GM12878 (cell line): ENCODE data around the gene PTPN14. TPM values are rescaled to one million over a fixed set of nuclear protein-coding genes. Genes with fewer than 3 reads are reported as not detected.

Experiments
- ATAC-seq: fragments of 200-7000 bp; cut with Tn5 transposase; 3 replicates; pipeline ENCODE4 v1.9.1; 2020; ENCODE audit warnings: mild to moderate bottlenecking, moderate library complexity
- BruUV-seq: library from RNA; stranded (reverse); fragments of 400-500 nt; replicated peaks from 2 replicates; lab custom pipeline; 2021; lab: Mats Ljungman, UMichigan
- CTCF ChIA-PET: fragments of 300-600 bp; sonication (Branson Sonifier 250); formaldehyde crosslinking; extraction: SDS; loops from one replicate; lab custom pipeline; 2021; ENCODE audit warnings: inconsistent platforms; lab: Yijun Ruan, JAX
- POLR2A ChIA-PET: fragments of 350-600 bp; formaldehyde crosslinking; extraction: SDS; loops from one replicate; lab custom pipeline; 2021; ENCODE audit warnings: inconsistent platforms; lab: Charles Lee
- RAD21 ChIA-PET: fragments of 300-600 bp; sonication (Branson Sonifier 250); formaldehyde crosslinking; loops from one replicate; lab custom pipeline; 2023; ENCODE audit warnings: antibody characterized with exemption; ENCODE audit not compliant: unreplicated experiment; lab: Charles Lee
- SMC1A ChIA-PET: fragments of 300-600 bp; sonication (Branson Sonifier 250); formaldehyde crosslinking; loops from one replicate; lab custom pipeline; 2023; ENCODE audit not compliant: unreplicated experiment, uncharacterized antibody; lab: Charles Lee
- DNase-seq: peaks from one replicate; pipeline ENCODE4 v3.0.0-alpha.2; 2011; ENCODE audit warnings: low read depth, low spot score
- FAIRE-seq: peaks from 3 replicates; lab custom pipeline; 2011; peaks lifted over from hg19 to GRCh38; lab: Jason Lieb, UNC
- H2AFZ ChIP-seq: 2 replicates; pipeline ENCODE4 v1.6.0; 2011; ENCODE audit warnings: low read depth, low read length, control low read depth; ENCODE audit not compliant: control insufficient read depth
- H3K27ac ChIP-seq: 2 replicates; pipeline ENCODE4 v1.5.1; 2011; ENCODE audit warnings: control low read depth; ENCODE audit not compliant: control insufficient read depth, insufficient read depth
- H3K27me3 ChIP-seq, 2 experiments: replicated peaks in 1 of 2; 2 replicates each; pipeline versions ENCODE4 v1.6.0 to v1.6.1; 2011; ENCODE audit warnings: low read length in 1 of 2; ENCODE audit not compliant: control insufficient read depth in 2 of 2, insufficient read depth in 2 of 2
- H3K36me3 ChIP-seq, 2 experiments: 2 replicates each; pipeline ENCODE4 v1.5.1; 2011; ENCODE audit warnings: low read length in 1 of 2; ENCODE audit not compliant: control insufficient read depth in 2 of 2, insufficient read depth in 2 of 2
- H3K4me1 ChIP-seq: 2 replicates; pipeline ENCODE4 v1.6.1; 2011; ENCODE audit warnings: mild to moderate bottlenecking, low read length, moderate library complexity, mixed read lengths; ENCODE audit not compliant: control insufficient read depth, insufficient read depth
- H3K4me2 ChIP-seq: 2 replicates; pipeline ENCODE4 v1.6.0; 2011; ENCODE audit warnings: control low read depth; ENCODE audit not compliant: control insufficient read depth, insufficient read depth
- H3K4me3 ChIP-seq: fragments of 200-600 bp; sonication (generic); 2 replicates; pipeline ENCODE4 v1.5.1; 2016
- H3K79me2 ChIP-seq: 2 replicates; pipeline ENCODE4 v1.6.0; 2011; ENCODE audit warnings: low read length; ENCODE audit not compliant: control insufficient read depth, insufficient read depth
- H3K9ac ChIP-seq: 2 replicates; pipeline ENCODE4 v1.8.0; 2011; ENCODE audit warnings: low read length, control low read depth, mixed read lengths; ENCODE audit not compliant: control insufficient read depth, insufficient read depth
- H3K9me3 ChIP-seq: replicated peaks from 3 replicates; pipeline ENCODE4 v1.5.1; 2011; ENCODE audit warnings: mild to moderate bottlenecking, low read length; ENCODE audit not compliant: control insufficient read depth, insufficient read depth
- H4K20me1 ChIP-seq: 2 replicates; pipeline ENCODE4 v1.6.0; 2011; ENCODE audit not compliant: control insufficient read depth, insufficient read depth
- BRCA1 ChIP-seq: IDR thresholded peaks from 2 replicates; pipeline ENCODE4 v1.6.1; 2011; ENCODE audit warnings: low read depth, low read length, improper control_type of control experiment
- DPF2 ChIP-seq: fragments of 450-650 bp; IDR thresholded peaks from 2 replicates; pipeline ENCODE4 v1.6.1; 2017; ENCODE audit warnings: mild to moderate bottlenecking
- ETV6 ChIP-seq, 2 experiments: fragments of 450-650 bp in 1 of 2; IDR thresholded peaks in 1 of 2; conservative IDR thresholded peaks in 1 of 2; 2 replicates each; pipeline ENCODE4 v1.6.1; 2014; ENCODE audit warnings: antibody characterized with exemption in 1 of 2, borderline replicate concordance in 1 of 2, low read depth in 1 of 2, mild to moderate bottlenecking in 1 of 2, moderate library complexity in 1 of 2
- HCFC1 ChIP-seq: fragments of 150-350 bp; IDR thresholded peaks from 2 replicates; pipeline ENCODE4 v1.6.1; 2014; ENCODE audit warnings: low read length
- IKZF1 ChIP-seq: fragments of 450-650 bp; conservative IDR thresholded peaks from 2 replicates; pipeline ENCODE4 v1.6.1; 2017; ENCODE audit warnings: antibody characterized with exemption, mild to moderate bottlenecking
- NFIC ChIP-seq: IDR thresholded peaks from 2 replicates; pipeline ENCODE4 v1.6.1; 2012; ENCODE audit warnings: low read depth, mild to moderate bottlenecking, inconsistent platforms, low read length, moderate library complexity
- PRDM15 ChIP-seq: fragments of 450-650 bp; formaldehyde crosslinking; IDR thresholded peaks from 2 replicates; pipeline ENCODE4 v1.4.0; 2020; ENCODE audit warnings: mild to moderate bottlenecking, moderate library complexity
- RAD21 ChIP-seq: IDR thresholded peaks from 2 replicates; pipeline ENCODE4 v1.6.1; 2011; ENCODE audit warnings: mild to moderate bottlenecking, low read depth, low read length, moderate library complexity; ENCODE audit not compliant: insufficient read depth
- RB1 ChIP-seq: fragments of 450-650 bp; formaldehyde crosslinking; IDR thresholded peaks from 2 replicates; pipeline ENCODE4 v1.6.1; 2017; ENCODE audit warnings: mild to moderate bottlenecking, borderline replicate concordance
- RELA ChIP-seq: fragments of 450-650 bp; IDR thresholded peaks from 2 replicates; pipeline ENCODE4 v1.8.0; 2014; ENCODE audit warnings: borderline replicate concordance; ENCODE audit not compliant: partially characterized antibody
- SMAD1 ChIP-seq: fragments of 450-650 bp; IDR thresholded peaks from 2 replicates; pipeline ENCODE4 v1.6.1; 2018; ENCODE audit warnings: mild to moderate bottlenecking, low read depth; ENCODE audit not compliant: partially characterized antibody
- SMARCA5 ChIP-seq: fragments of 450-650 bp; IDR thresholded peaks from 2 replicates; pipeline ENCODE4 v1.6.1; 2017; ENCODE audit warnings: mild to moderate bottlenecking
- STAT1 ChIP-seq: fragments of 450-650 bp; conservative IDR thresholded peaks from 2 replicates; pipeline ENCODE4 v1.6.1; 2014; ENCODE audit warnings: antibody characterized with exemption, mild to moderate bottlenecking
- TBL1XR1 ChIP-seq: IDR thresholded peaks from 2 replicates; pipeline ENCODE4 v1.6.1; 2012; ENCODE audit warnings: low read depth, low read length, improper control_type of control experiment
- TCF3 ChIP-seq: IDR thresholded peaks from 2 replicates; pipeline ENCODE4 v1.6.1; 2012; ENCODE audit warnings: low read depth, mild to moderate bottlenecking, low read length, borderline replicate concordance; ENCODE audit not compliant: insufficient read depth
- YY1 ChIP-seq: IDR thresholded peaks from 2 replicates; pipeline ENCODE4 v1.6.1; 2011; ENCODE audit warnings: low read depth, mild to moderate bottlenecking, low read length
- ZNF217 ChIP-seq: fragments of 450-650 bp; IDR thresholded peaks from 2 replicates; pipeline ENCODE4 v1.6.1; 2017; ENCODE audit warnings: antibody characterized with exemption, mild to moderate bottlenecking
- ZZZ3 ChIP-seq: IDR thresholded peaks from 2 replicates; pipeline ENCODE4 v1.6.1; 2011; ENCODE audit warnings: low read depth; ENCODE audit not compliant: control insufficient read depth, insufficient read length
- WGBS: methylation state at CpG from one replicate; pipeline ENCODE4 v1.1.6; 2016; ENCODE audit warnings: low lambda C conversion rate; ENCODE audit not compliant: insufficient replicate concordance, insufficient coverage; ENCODE audit errors: missing lambda C conversion rate; 5-methylcytosine and 5-hydroxymethylcytosine counted together
- in situ Hi-C: fragments of 300-500 bp; cut with MboI; formaldehyde crosslinking; loops from 9 replicates; pipeline ENCODE4 v1.14.3; 2018; ENCODE audit warnings: mixed read lengths
- intact Hi-C: fragments of 100-400 bp; cut with micrococcal nuclease; formaldehyde crosslinking; loops from one replicate; pipeline ENCODE4 v1.14.2; 2022; ENCODE audit not compliant: unreplicated experiment
- polyA plus RNA-seq, 11 experiments: library from polyadenylated mRNA; depleted of rRNA in 4 of 11; unstranded in 6 of 11; stranded (reverse) in 5 of 11; fragments of >200 nt; fragmentation: Nextera tagmentation in 4 of 11; fragmentation: Illumina TruSeq in 1 of 11; extraction: Ambion mirVana in 4 of 11; extraction: Trizol in 1 of 11; gene quantifications; 1 replicate in 1 of 11; 2 replicates in 10 of 11; pipeline versions ENCODE4 v1.2.1 to v1.2.3, GENCODE V29; 2011 to 2016; ENCODE audit warnings: inconsistent platforms in 2 of 11, missing spikeins in 2 of 11, low read depth in 1 of 11
- total RNA-seq, 4 experiments: library from RNA; depleted of rRNA in 3 of 4; stranded (reverse); fragments of >200 nt in 3 of 4; fragmentation: Illumina TruSeq in 1 of 4; extraction: Trizol in 1 of 4; gene quantifications; 2 replicates each; pipeline versions ENCODE4 v1.2.1 to v1.2.3, GENCODE V29; 2013 to 2021
- TF ChIP-seq, protein P1 (sequence below), 3 experiments: IDR thresholded peaks in 2 of 3; conservative IDR thresholded peaks in 1 of 3; 2 replicates each; pipeline ENCODE4 v1.5.1; 2011; ENCODE audit warnings: low read depth in 3 of 3, low read length in 3 of 3, mild to moderate bottlenecking in 3 of 3, control low read depth in 2 of 3, moderate library complexity in 2 of 3, inconsistent platforms in 1 of 3, mixed read lengths in 1 of 3; ENCODE audit not compliant: control insufficient read depth in 2 of 3, insufficient read depth in 1 of 3; ENCODE audit errors: extremely low read depth in 1 of 3

PTPN14 gene
- total and polyA plus RNA-seq, 10 of the 15 experiments (the other 5 are each of a cell fraction or from before 2014, with no cell fraction given), result 0.05 to 5.1 (median 0.44) TPM

- no peak overlapping the region for H2AFZ ChIP-seq
- peak; percentile 79 for FAIRE-seq
- in situ Hi-C loops (loop anchor here (5.0 to 10.0 kb wide), 5 partner anchors 65 to 1193 kb away; no protein-coding TSS in a partner anchor), intact Hi-C loops (loop anchor here (5.0 to 10.0 kb wide), 2 partner anchors 295 to 1193 kb away; no protein-coding TSS in a partner anchor)
- no peaks in the 10 kb centered on the region for H4K20me1 ChIP-seq
- ChIA-PET POLR2A (interaction anchor here (0.5 kb wide), 1 partner anchor 253 kb away, joined by 4 read pairs; no protein-coding TSS in a partner anchor), SMC1A (interaction anchor here (0.6 to 12.2 kb wide), 28 partner anchors 9 to 950 kb away, joined by 3 to 323 read pairs (median 6); partner anchors contain the start of gene CENPF), CTCF (interaction anchor here (0.5 to 17.7 kb wide), 85 partner anchors 8 to 1195 kb away, joined by 3 to 597 read pairs (median 7); partner anchors contain the start of genes CENPF and SMYD2), RAD21 (interaction anchor here (0.5 to 10.5 kb wide), 37 partner anchors 14 to 1194 kb away, joined by 3 to 207 read pairs (median 4); partner anchors contain the start of gene SMYD2)
- H3K9ac ChIP-seq, result no peak overlapping the region
- H3K4me1 ChIP-seq, result no peaks in the 10 kb centered on the region
- peaks cover 0 to 1% of the 10 kb centered on the region in 2 experiments; a peak in 2 of 4 replicates for H3K36me3 ChIP-seq
- WGBS, result 44% methylated on average over 9 of the region's 9 CpGs
- H3K27me3 ChIP-seq, result no peaks in the 10 kb centered on the region
- H3K79me2 ChIP-seq, result no peaks in the 10 kb centered on the region
- H3K27ac ChIP-seq, result no peak overlapping the region
- no peak overlapping the region for H3K4me3 ChIP-seq
- H3K9me3 ChIP-seq, result no peaks in the 10 kb centered on the region
- DNase-seq, result no peak
- no peak overlapping the region for H3K4me2 ChIP-seq
- ATAC-seq, result peak; percentile 78
- BruUV-seq, result no TSS peak
- TF ChIP-seq SMARCA5, result 0 out of 2 replicates have a peak, but pooled peaks have one; percentile 44
- TF ChIP-seq NFIC, result no peak
- TF ChIP-seq ETV6 (conservative IDR thresholded peaks at IDR 0.05 in 1 of 2, IDR thresholded peaks at IDR 0.05 in 1 of 2; ENCODE audit: borderline replicate concordance in 1 of 2, low read depth in 1 of 2), result no peak
- TF ChIP-seq TBL1XR1, result no peak
- TF ChIP-seq, protein P1, sequence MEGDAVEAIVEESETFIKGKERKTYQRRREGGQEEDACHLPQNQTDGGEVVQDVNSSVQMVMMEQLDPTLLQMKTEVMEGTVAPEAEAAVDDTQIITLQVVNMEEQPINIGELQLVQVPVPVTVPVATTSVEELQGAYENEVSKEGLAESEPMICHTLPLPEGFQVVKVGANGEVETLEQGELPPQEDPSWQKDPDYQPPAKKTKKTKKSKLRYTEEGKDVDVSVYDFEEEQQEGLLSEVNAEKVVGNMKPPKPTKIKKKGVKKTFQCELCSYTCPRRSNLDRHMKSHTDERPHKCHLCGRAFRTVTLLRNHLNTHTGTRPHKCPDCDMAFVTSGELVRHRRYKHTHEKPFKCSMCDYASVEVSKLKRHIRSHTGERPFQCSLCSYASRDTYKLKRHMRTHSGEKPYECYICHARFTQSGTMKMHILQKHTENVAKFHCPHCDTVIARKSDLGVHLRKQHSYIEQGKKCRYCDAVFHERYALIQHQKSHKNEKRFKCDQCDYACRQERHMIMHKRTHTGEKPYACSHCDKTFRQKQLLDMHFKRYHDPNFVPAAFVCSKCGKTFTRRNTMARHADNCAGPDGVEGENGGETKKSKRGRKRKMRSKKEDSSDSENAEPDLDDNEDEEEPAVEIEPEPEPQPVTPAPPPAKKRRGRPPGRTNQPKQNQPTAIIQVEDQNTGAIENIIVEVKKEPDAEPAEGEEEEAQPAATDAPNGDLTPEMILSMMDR (IDR thresholded peaks at IDR 0.05 in 2 of 3, conservative IDR thresholded peaks at IDR 0.05 in 1 of 3; ENCODE audit: control insufficient read depth in 2 of 3, extremely low read depth in 1 of 3, insufficient read depth in 1 of 3, low read depth in 3 of 3, low read length in 3 of 3), result peak; percentile 68 to 91 (median 87)
- TF ChIP-seq ZZZ3, result no peak
- peak; percentile 15 for TF ChIP-seq RELA
- TF ChIP-seq TCF3, result no peak
- no peak for TF ChIP-seq STAT1
- TF ChIP-seq SMAD1, result no peak
- TF ChIP-seq RAD21, result peak; percentile 66
- TF ChIP-seq RB1, result no peak
- no peak for TF ChIP-seq DPF2
- TF ChIP-seq YY1, result 0 out of 2 replicates have a peak, but pooled peaks have one; percentile 53
- TF ChIP-seq ZNF217, result no peak
- no peak for TF ChIP-seq HCFC1
- TF ChIP-seq PRDM15 (CRISPR knock-in tag), result no peak
- TF ChIP-seq BRCA1, result no peak
- TF ChIP-seq IKZF1, result no peak
Measured at GRCh38 chr1:214331827-214332423, 219.5 kb downstream of the PTPN14 start.
